GM19324 (cell line): ENCODE data around the gene INHBC.
"Not testable (repeated sequence)": the region's sequence is repeated elsewhere in the genome, so short reads cannot be mapped to it uniquely, and the experiment has no call there.

Experiments used
- ATAC-seq: cut with Tn5 transposase; IDR thresholded peaks from one replicate; pipeline ENCODE4 v1.9.1; 2021; ENCODE audit warnings: mild to moderate bottlenecking, moderate library complexity; ENCODE audit not compliant: unreplicated experiment, low FRiP score

Gene INHBC

DNA sequence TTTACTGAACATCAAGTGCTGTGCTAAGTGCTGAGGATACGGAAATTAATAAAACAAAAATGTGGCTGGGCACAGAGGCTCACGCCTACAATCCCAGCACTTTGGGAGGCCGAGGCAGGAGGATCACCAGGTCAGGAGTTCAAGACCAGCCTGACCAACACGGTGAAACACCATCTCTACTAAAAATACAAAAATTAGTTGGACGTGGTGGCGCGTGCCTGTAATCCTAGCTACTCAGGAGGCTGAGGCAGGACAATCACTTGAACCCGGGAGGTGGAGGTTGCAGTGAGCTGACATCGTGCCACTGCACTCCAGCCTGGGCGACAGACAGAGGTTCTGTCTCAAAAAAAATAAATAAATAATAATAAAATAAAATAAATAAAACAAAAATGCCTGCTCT, 7.6 kb upstream of the INHBC start:
- not testable (repeated sequence) for ATAC-seq

GRCh38 chr12:57428965-57429364, 5.6 kb upstream of the INHBC start:
- ATAC-seq: no peak

- ATAC-seq: no peak
Observed at GRCh38 chr12:57429473-57430111, 5.0 kb upstream of the INHBC start.

DNA sequence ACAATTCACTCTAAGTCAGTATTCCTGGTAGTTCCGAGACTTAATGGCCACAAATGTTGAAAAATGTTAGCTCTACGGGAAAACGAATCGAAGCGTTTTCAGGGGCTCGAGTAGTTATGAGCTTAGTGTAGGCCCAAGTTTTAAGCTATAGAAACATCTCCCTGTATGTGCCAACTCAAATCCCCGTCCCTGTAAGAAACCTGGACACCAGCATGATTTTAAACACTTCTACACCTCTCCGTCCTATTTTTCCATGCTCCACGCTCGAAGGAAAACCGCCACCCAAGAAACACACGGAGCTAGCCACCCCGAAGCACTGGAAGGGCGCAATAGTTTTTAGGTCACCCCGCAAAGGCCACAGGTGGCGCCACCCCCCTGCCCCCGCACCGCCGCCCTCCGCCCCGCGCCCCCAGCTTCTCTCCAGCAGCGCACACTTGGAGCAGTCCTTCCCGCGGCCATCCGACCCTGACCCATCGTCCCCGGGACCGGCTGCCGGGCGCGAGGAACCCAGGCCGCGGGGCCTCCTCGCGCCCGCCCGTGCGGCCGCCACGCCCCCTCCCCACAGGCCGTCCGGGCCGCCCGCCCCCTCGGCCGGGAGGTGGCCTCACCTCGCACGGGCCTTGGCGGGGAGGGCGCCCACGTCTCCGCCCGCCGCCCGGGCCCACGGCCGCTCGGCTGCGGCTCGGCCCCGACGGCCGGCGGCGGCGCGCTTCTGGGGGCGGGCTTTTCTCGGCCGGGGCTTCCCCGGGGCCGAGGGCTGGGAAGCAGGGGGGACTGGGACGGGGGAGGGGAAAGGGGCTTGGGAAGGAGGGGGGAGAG, 4.3 kb upstream of the INHBC start:
- peak; percentile 66 for ATAC-seq

GRCh38 chr12:57430931-57431566, 3.5 kb upstream of the INHBC start, which contains the start of gene R3HDM2:
R3HDM2 (minus strand) TSS chr12:57431043; CDS start chr12:57310428, 120,615 bp downstream.
- peak; percentile 95 for ATAC-seq

DNA sequence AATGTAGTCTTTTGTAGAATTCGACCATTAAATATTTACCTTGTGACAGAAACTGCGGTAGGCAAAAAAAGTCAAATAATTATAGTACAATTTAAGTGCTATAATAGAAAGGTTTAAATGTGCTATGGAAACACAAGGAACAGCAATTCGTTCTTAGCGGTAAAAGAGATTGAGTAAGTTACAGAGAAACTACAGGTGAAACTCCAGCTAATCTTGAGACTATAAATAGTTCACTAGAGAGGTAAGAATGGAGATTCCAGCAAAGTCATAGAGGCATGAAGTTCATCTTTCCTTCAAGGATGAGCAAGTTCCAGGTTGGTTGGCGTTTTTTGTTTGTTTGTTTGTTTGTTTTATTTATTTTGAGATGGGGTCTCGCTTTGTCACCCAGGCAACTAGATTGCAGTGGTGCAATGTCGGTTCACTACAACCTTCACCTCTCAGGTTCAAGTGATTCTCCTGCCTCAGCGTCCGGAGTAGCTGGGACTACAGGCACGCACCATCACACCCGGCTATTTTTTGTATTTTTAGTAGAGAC, 2.9 kb upstream of the INHBC start:
- no peak for ATAC-seq

GRCh38 chr12:57433370-57433769, 1.2 kb upstream of the INHBC start:
- ATAC-seq: no peak

DNA sequence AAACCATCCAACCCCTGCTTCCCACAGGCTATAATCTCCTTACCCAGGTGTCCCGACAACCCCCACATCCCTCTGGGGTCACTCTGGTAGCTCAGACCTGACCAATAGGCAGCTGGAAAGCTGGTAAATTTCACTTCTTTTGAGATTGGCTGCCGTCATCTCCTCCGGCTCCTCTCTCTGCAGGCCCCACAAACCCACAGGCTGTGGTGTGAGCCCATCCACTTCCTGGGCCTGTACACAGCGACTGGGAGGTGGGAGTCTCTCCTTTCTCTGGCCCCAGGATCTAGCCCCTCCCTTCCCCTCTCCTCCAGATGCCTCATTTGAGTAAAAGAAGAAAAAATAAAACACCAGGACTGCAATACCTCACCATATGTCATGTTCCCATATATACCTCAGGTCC, 709 bp downstream of the INHBC start:
- no peak for ATAC-seq

DNA sequence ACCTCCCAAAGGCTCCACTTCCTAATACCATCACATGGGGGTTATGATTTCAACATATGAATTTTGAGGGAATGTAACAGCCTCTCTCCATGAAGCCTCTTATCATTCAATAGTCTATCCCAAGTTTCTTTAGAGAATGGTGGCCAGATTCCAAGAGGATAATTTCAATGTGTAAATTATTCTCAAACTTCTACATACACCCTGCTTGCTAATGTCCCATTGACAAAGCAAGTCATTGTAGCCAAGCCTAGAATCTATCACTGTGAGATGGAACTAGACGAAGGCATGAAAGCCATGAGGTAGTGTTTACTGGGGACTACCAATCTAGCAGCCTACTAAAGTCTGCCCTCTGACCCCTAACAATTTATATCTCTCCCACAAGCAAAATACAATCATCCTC, 3.8 kb downstream of the INHBC start:
- no peak for ATAC-seq

DNA sequence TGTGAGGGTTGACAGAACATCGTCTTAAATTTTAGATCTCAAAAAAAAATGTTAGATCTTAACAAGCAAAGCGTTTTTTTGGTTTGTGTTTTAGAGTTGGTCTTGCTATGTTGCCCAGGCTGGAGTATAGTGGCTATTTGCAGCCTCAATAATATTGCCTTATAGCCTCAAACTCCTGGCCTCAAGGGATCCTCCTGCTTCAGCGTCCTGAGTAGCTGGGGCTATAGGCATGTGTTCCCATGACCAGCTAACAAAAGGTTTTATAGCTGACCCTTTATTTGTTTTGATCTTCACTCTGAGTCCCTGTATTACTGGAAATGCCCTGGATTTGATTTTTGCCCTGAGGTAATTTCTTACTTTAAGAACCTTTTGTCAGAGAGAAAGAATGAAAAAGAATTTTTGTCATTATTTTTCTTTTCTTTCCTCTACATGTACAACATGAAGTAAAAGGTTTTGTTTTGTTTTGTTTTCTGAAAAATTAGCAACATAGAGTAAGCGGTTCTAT, 5.2 kb downstream of the INHBC start:
- ATAC-seq: no peak

DNA sequence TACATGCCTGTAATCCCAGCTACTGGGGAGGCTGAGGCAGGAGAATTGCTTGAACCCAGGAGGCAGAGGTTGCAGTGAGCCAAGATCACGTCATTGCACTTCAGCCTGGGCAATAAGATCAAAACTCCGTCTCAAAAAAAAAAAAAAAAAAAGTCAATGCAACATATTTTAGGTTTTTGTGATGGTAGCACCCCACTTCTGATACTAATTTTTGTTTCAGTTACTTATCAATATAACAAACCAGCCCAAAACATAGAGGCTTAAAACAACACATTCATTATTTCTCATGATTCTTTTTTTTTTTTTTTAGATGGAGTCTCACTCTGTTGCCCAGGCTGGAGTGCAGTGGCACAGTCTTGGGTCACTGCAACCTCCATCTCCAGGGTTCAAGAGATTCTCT, 6.8 kb downstream of the INHBC start:
- not testable (repeated sequence) for ATAC-seq

DNA sequence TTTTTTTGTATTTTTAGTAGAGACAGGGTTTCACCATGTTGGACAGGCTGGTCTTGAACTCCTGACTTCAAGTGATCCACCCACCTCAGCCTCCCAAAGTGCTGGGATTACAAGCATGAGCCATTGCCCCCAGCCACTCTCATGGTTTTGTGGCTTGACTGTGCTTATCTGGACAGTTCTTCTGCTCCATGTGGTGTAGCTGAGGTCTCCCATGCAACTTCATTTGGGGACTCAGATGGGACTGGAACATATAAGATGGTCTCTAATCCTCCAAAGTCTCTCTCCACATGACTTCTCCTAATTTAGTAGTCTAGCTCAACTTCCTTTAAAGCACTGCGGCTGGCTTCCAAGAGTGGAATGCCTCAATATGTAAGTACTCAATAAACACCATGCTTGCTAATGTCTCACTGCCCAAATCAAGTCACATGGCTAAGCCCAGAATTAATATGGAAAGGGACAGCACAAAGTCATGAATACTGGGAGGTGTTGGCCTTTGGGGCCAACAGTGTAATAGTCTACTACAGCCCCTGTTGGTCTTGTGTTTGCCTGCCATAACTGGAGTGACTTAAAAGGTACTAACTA, 7.4 kb downstream of the INHBC start:
- ATAC-seq: no peak

DNA sequence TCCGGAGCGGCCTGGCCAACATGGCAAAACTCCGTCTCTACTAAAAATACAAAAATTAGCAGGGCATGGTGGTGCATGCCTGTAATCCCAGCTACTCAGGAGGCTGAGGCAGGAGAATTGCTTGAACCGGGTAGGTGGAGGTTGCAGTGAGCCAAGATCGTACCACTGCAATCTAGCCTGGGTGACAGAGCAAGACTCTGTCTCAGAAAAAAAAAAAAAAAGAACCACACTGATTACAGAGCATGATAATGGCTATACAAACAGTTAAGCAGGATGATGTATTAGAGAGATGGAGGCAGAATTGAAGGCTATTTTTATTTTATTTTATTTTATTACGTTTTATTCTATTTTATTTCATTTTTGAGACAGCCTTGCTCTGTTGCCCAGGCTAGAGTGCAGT, 9.8 kb downstream of the INHBC start:
- ATAC-seq: not testable (repeated sequence)

GRCh38 chr12:57444744-57445143, 10.2 kb downstream of the INHBC start:
- ATAC-seq: no peak

- no peak for ATAC-seq
Observed at GRCh38 chr12:57446292-57446960, 11.8 kb downstream of the INHBC start.

DNA sequence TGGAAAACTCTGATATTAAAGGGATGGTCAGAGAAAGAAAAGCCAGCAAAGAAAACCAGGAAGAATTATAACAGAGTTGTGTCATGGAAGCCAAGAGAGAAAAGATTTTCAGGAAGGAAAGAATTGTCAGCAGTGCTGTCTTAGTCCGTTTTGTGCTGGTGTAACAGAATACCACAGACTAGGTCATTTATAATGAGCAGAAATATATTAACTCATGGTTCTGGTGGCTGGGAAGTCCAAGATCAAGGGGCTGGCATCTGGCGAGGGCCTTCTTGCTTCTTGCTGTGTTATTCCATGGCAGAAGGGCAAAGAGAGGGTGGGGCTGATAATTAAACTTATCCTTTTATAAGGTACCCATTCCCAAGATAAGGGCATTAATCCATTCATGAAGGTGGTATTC, 14.1 kb downstream of the INHBC start:
- no peak for ATAC-seq

GRCh38 chr12:57449375-57449774, 14.8 kb downstream of the INHBC start:
- ATAC-seq: no peak

DNA sequence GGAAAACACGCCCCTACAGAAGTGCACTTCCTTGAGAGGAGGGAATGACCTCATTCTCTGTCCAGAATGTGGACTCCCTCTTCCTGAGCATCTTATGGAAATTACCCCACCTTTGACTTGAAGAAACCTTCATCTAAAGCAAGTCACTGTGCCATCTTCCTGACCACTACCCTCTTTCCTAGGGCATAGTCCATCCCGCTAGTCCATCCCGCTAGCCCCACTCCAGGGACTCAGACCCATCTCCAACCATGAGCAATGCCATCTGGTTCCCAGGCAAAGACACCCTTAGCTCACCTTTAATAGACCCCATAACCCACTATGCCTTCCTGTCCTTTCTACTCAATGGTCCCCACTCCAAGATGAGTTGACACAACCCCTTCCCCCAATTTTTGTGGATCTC, 15.5 kb downstream of the INHBC start:
- no peak for ATAC-seq

- no peak for ATAC-seq
Observed at GRCh38 chr12:57451233-57451778, 16.7 kb downstream of the INHBC start.
